T-helper 1 cell treated with Interleukin-12 subunit alpha and Interleukin-12 subunit beta and Interleukin-4 antibody, amounts not matched to agents 30 μg/mL and 1 μg/mL, for 36 hours (primary cell): Measurements from ENCODE around the gene ZZZ3.
"Not testable (repeated sequence)": the region's sequence is repeated elsewhere in the genome, so short reads cannot be mapped to it uniquely, and the experiment has no call there.

Experiments
- H3K27ac Mint-ChIP-seq: one replicate; pipeline ENCODE4 v1.8.0; 2021; ENCODE audit warnings: mild to moderate bottlenecking, mixed read lengths
- H3K27me3 Mint-ChIP-seq: one replicate; pipeline ENCODE4 v1.8.0; 2021; ENCODE audit warnings: low read depth, mixed read lengths
- H3K36me3 Mint-ChIP-seq: one replicate; pipeline ENCODE4 v1.8.0; 2021; ENCODE audit warnings: low read depth, mixed read lengths
- H3K4me1 Mint-ChIP-seq: one replicate; pipeline ENCODE4 v1.8.0; 2021; ENCODE audit warnings: low read depth, mixed read lengths
- H3K4me3 Mint-ChIP-seq: one replicate; pipeline ENCODE4 v1.8.0; 2021; ENCODE audit warnings: mild to moderate bottlenecking, moderate library complexity, mixed read lengths
- H3K9me3 Mint-ChIP-seq: one replicate; pipeline ENCODE4 v1.8.0; 2021; ENCODE audit warnings: mixed read lengths

Gene ZZZ3

GRCh38 chr1:77652970-77653516 lies 29.4 kb downstream of the ZZZ3 start:
- no peak overlapping the region for H3K4me3 Mint-ChIP-seq
- peaks cover 29% of the 10 kb centered on the region for H3K36me3 Mint-ChIP-seq
- peaks cover 3% of the 10 kb centered on the region for H3K4me1 Mint-ChIP-seq
- peaks cover 20% of the 10 kb centered on the region for H3K9me3 Mint-ChIP-seq
- no peaks in the 10 kb centered on the region for H3K27me3 Mint-ChIP-seq
- no peak overlapping the region for H3K27ac Mint-ChIP-seq

- Mint-ChIP-seq H3K27ac (no peak overlapping the region), H3K36me3 (peaks cover 32% of the 10 kb centered on the region)
Observed at GRCh38 chr1:77652268-77652667, 30.2 kb downstream of the ZZZ3 start.

DNA sequence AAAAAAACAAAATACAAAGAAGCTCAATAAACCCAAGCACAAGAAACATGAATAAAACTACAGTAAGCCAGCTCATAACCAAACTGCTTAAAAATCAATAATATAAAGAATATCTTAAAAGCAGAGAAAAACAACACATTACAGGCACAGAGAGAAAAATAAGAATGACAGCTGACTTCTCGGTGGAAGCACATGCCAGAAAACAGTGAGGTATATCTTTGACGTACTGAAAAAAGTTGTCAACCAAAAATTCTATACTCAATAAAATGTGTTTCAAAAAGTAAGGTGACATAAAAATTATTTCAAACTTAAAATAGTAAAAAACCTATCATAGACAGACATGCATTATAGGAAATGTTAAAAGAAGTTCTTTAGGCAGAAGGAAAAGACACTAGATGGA lies 33.3 kb downstream of the ZZZ3 start:
- Mint-ChIP-seq H3K36me3 (peaks cover 41% of the 10 kb centered on the region), H3K9me3 (peaks cover 24% of the 10 kb centered on the region), H3K4me1 (peaks cover 3% of the 10 kb centered on the region), H3K27me3 (no peaks in the 10 kb centered on the region), H3K27ac (no peak overlapping the region), H3K4me3 (no peak overlapping the region)

More at GRCh38 chr1:77652268-77652667, 30.2 kb downstream of the ZZZ3 start:
- H3K4me3 Mint-ChIP-seq: no peak overlapping the region
- no peaks in the 10 kb centered on the region for H3K27me3 Mint-ChIP-seq
- peaks cover 20% of the 10 kb centered on the region for H3K9me3 Mint-ChIP-seq
- H3K4me1 Mint-ChIP-seq: peaks cover 3% of the 10 kb centered on the region

DNA sequence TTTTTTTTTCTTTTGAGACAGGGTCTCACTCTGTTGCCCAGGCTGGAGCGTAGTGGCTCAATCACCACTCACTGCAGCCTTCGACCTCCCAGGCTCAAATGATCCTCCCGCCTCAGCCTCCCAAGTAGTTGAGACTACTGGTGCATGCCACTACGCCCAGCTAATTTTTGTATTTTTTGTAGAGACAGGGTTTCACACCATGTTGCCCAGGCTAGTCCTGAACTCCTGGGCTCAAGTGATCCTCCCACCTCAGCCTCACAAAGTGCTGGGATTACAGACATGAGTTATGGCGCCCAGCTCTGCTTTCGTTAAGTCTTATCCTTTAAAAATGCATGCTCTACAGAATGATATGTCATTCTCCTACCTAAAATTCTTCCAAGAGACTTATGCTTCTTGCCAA lies 36.2 kb downstream of the ZZZ3 start:
- H3K4me3 Mint-ChIP-seq, H3K27me3 Mint-ChIP-seq, H3K4me1 Mint-ChIP-seq, H3K27ac Mint-ChIP-seq: not testable (repeated sequence)
- peaks cover 24% of the 10 kb centered on the region for H3K9me3 Mint-ChIP-seq
- peaks cover 30% of the 10 kb centered on the region for H3K36me3 Mint-ChIP-seq

DNA sequence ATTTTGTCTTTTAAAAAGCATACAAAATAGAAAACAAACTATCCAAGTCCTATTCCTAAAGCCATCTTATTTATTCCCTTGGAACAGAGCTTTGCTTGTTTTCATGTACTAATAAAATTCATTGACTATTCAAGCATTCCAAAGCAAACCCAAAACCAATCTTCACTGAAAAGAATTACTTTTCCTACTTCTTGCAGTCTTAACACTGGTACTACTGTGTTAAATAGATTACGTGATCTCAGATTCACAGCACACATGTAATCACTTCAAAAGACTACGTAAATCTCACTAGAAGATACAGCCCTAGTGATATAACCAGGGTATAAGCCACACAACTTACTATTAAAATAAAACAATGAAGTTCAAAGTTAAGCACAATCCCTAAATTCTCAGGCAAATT lies 39.0 kb downstream of the ZZZ3 start:
- Mint-ChIP-seq H3K9me3 (peaks cover 8% of the 10 kb centered on the region), H3K27me3 (no peaks in the 10 kb centered on the region), H3K27ac (no peak overlapping the region), H3K36me3 (peaks cover 28% of the 10 kb centered on the region), H3K4me3 (no peak overlapping the region), H3K4me1 (peaks cover 2% of the 10 kb centered on the region)

DNA sequence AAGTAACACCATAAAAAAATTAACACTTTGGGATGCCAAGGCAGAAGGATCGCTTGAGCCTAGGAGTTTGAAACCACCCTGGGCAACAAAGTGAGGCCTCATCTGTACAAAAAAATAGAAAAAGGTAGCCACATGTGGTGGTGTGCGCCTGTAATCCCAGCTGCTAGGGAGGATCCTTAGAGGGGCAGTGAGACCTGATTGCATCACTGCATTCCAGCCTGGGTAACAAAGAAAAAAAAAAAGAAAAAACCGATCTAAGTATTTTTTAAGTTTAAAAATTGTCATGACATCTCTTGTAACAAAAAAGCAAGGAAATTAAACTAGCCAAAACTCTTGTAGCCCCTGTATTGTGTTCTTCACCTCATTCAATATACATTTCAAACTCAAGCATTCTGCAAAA lies 39.5 kb downstream of the ZZZ3 start:
- no peak overlapping the region for H3K4me3 Mint-ChIP-seq
- H3K36me3 Mint-ChIP-seq: peaks cover 26% of the 10 kb centered on the region
- H3K4me1 Mint-ChIP-seq: peaks cover 4% of the 10 kb centered on the region

DNA sequence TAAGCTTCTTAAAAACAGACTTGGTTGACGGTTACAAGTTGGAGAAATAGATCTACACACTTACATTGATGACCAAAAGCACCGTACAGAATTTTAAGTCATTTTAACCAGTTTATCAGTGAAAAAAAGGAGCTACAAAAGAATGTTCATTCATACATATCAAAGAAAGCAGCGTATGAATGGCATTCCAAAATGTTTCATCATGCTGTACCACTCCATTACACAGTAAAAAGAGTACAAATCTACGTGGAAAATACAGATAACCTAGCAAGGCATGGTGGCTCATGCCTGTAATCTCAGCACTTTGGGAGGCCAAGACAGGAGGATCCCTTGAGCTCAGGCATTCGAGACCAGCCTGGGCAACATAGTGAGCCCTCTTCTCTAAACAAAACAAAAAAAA lies 40.3 kb downstream of the ZZZ3 start:
- peaks cover 4% of the 10 kb centered on the region for H3K9me3 Mint-ChIP-seq
- H3K27me3 Mint-ChIP-seq: no peaks in the 10 kb centered on the region
- H3K4me3 Mint-ChIP-seq: no peak overlapping the region
- H3K27ac Mint-ChIP-seq: no peak overlapping the region
- peaks cover 23% of the 10 kb centered on the region for H3K36me3 Mint-ChIP-seq
- peaks cover 4% of the 10 kb centered on the region for H3K4me1 Mint-ChIP-seq

More for the DNA sequence above, 39.5 kb downstream of the ZZZ3 start:
- H3K27ac Mint-ChIP-seq: no peak overlapping the region
- H3K27me3 Mint-ChIP-seq: no peaks in the 10 kb centered on the region
- peaks cover 4% of the 10 kb centered on the region for H3K9me3 Mint-ChIP-seq

DNA sequence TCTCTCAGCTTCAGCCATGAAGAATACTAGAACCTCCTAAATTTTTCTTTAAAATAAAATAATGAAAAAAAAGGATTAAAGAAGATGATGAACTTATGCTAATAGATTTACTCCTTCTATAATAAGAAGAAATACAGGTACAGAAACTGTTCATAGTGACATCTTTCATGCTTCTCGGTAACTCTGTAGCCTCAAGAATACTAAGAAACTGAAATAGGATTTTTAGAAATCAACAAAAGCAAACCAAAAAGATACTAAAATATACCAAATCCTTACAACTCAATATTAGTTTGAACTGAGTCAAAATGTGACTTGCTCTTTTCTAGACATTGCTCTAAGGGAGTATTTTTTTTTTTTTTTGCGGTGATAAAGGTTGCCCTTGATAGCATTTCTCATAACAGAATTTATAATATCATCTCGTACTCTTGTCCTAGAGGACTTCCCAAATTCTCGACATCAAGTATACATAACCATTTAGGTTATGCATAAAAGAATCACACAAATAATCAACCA lies 42.8 kb downstream of the ZZZ3 start:
- H3K27ac Mint-ChIP-seq: no peak overlapping the region
- H3K36me3 Mint-ChIP-seq: peaks cover 13% of the 10 kb centered on the region
- no peak overlapping the region for H3K4me3 Mint-ChIP-seq
- H3K4me1 Mint-ChIP-seq: peaks cover 6% of the 10 kb centered on the region
- no peaks in the 10 kb centered on the region for H3K27me3 Mint-ChIP-seq
- no peaks in the 10 kb centered on the region for H3K9me3 Mint-ChIP-seq

DNA sequence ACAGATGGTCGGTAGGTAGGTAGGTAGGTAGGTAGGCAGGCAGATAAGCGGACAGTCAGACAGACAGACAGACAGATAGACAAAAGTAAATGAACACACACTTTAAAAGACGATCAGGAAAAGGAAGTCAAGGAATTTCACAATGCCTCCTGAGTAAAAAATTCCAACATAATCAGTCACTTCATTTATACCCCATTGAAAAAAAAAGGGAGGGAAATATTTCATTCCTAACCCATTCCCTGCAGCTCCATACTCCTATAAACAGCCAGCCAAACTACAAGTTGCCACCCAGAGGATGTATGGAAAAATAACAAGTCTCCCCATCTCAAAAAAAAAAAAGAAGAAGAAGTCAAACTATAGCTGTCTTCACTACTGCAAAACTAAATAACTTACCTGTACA lies 43.4 kb downstream of the ZZZ3 start:
- no peak overlapping the region for H3K27ac Mint-ChIP-seq
- H3K27me3 Mint-ChIP-seq: no peaks in the 10 kb centered on the region
- peaks cover 16% of the 10 kb centered on the region for H3K36me3 Mint-ChIP-seq
- no peaks in the 10 kb centered on the region for H3K9me3 Mint-ChIP-seq
- H3K4me3 Mint-ChIP-seq: no peak overlapping the region
- H3K4me1 Mint-ChIP-seq: peaks cover 6% of the 10 kb centered on the region

DNA sequence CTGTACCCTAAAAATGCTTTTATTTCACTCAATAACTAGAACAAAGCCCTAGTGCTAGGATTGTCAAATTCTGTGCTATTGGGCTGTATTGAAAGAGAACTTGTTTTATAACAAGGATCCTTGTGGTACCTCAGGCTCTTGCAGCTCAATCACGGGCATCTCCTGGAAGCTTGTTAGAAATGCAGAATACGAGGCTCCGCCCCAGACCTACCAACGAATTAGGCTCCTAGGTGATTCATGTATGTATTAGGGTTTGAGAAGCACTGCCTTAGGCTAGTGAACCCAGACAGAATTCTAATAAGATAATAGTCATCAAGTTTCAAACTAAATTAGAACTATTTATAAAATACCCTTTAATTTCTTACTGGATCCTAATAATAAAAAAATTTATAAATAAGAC lies 45.6 kb downstream of the ZZZ3 start:
- no peak overlapping the region for H3K27ac Mint-ChIP-seq
- no peak overlapping the region for H3K4me3 Mint-ChIP-seq
- no peaks in the 10 kb centered on the region for H3K27me3 Mint-ChIP-seq
- peaks cover 9% of the 10 kb centered on the region for H3K4me1 Mint-ChIP-seq
- H3K9me3 Mint-ChIP-seq: no peaks in the 10 kb centered on the region
- peaks cover 27% of the 10 kb centered on the region for H3K36me3 Mint-ChIP-seq
